ENCODE measurements around the gene MAPRE3.
A peak's percentile ranks its signal among the peaks of the same experiment; 100 is the strongest.
"Not testable (repeated sequence)": the region's sequence is repeated elsewhere in the genome, so short reads cannot be mapped to it uniquely, and the experiment has no call there.

The MAPRE3 gene

DNA sequence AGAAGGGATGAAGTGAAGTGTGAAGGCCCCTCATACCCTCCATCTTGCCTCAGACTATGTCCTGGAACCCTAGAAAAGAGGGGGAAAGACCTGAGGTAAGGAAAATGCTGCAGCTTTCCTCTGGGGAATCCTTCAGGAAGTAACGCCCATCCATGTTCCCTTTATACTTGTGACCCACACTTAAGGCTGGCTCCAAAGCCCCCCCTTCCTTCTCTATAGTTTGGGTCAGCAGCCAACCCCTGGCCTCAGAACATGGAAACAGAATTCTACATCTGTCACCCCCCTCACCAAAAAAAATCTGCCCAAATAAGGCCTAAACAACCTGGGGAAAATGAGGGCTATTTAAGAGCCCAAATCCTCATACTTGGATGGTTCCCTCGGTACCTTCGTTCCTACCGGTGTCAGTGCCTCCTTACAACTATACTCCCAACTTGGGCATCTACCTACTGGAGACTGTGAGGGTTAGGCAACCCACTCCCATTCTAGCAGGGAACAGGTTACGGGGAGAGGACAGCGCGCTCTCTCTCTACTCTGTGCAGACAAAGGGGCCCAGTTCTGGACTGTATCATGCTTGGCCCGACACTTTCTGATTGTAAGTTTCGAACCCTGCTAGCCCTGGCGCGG is 100.3 kb downstream of the MAPRE3 start:
- DNase-seq (ENCODE audit: low read depth in 2 of 2), result no peak

GRCh38 chr2:27071277-27071989 is 101.0 kb downstream of the MAPRE3 start, which contains the start of gene OST4:
OST4 (minus strand) TSS chr2:27071654.
- peak; percentile 86 for DNase-seq (ENCODE audit: low read depth in 2 of 2)

DNA sequence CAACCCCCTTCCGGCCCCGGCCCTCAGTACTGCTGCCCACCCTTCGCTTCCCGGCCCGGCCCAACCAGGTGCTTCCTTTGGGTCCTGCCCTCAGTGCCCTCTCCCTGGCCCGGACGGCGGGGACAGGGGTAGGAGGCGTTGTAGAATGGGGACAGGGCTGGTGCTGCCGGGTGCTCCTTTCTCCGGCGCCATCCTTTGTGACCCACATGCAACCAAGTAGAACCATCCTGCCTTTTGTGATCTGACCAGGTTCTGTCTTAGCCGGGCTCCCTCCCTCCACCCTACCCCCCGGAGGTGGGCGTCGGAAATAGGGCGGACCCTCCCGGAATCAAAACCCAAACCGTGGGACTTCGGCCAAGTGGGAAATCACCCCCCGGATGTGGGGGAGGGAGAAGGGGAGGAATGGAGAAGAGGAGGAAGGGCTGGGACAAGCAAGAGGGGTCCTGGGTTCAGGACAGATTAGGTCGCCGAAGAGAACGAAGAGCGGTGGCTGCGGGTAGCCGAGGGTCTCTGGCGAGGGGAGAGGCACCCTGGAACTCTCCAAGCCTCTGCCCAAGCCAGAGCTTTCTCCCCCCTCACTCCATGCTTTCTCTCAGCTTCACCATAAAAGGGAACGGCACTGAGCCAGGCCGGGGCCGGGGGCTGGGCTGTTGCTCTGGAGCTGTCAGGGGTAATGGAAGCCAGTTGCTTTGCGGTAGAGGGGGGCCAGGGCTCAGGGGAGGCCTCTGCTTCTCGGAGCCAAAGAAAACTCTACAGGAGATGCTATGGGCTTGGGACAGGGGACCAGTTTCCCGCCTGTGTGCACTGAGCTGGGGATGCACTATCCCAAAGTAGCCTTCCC is 101.8 kb downstream of the MAPRE3 start:
- peak; percentile 86 to 87 for DNase-seq (ENCODE audit: low read depth in 2 of 2)

DNA sequence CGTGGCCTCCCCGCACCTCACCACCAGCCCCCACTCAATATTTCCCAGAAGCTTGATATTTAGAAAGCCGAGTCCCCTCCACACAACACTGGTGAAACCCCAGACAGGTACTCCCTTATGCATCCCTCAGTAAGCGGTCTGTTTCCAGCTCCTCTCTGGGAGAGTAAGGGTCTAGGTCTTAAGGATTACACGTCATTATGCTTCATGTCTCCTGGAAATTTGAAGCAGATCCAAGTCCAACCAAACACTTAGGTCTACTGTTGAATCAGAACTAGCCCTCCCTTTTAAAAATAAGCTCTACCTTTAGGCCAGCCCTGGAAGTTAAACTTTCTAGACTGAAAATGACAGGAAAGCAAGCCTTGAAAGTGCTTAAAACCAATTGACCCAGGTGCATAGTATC is 102.5 kb downstream of the MAPRE3 start:
- peak in 1 of 2 experiments; percentile 41 for DNase-seq (ENCODE audit: low read depth in 2 of 2)

GRCh38 chr2:27073782-27074181 is 103.3 kb downstream of the MAPRE3 start:
- DNase-seq (ENCODE audit: low read depth in 2 of 2), result no peak

DNA sequence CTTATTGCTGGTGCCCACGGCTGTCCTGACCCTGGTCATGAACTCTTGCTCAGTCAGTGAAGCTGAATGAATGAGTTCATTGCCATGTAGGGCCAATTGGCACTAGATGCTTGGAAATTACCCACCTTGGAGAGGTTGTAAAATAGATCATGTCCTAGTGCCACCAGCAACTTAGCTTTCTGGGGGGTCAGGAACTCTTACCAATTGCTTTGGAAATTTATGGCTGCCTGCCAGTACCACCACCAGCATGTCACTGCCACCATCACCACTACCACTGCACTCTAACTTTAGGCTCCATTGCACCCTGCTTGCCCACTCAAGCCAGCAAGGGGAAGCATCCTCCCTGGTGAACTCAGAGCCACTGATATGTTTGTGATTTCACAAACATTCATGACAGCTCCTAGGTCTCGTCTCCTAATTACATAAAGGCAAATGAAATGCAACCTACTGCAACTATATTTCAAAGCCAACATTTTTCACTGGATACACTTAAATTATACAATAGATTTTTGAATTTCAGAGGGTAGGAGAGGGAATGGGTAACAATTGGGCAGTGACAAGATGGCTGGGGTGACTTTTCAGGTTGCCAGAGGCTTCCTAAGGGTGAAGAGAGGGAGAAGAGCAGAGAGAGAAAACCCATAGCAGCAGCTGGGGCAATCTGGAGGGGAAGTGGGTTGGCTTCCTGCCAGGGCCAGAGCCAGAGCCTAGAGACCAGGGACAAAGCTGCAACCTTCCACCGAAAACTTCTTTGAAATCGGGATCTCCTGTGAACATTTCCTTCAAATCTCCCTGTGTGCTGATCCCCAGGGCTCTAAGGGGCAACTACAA is 104.5 kb downstream of the MAPRE3 start:
- no peak for DNase-seq (ENCODE audit: low read depth in 2 of 2)

DNA sequence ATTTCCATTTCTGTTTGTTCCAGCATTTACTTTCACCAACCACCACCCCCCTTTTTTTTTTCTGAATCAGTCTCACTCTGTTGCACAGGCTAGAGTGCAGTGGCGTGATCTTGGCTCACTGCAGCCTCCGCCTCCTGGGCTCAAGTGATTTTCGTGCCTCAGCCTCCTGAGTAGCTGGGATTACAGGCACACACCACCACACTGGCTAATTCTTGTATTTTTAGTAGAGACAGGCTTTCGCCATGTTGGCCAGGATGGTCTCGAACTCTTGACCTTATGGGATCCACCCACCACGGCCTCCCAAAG is 105.1 kb downstream of the MAPRE3 start:
- DNase-seq (ENCODE audit: low read depth in 2 of 2), result not testable (repeated sequence)

GRCh38 chr2:27076323-27076722 is 105.9 kb downstream of the MAPRE3 start:
- DNase-seq (ENCODE audit: low read depth in 2 of 2), result no peak

Measured in fibroblast of skin of left quadriceps (primary cell).